GM12801 (cell line): Measurements from ENCODE around the gene METTL24.

Experiments used
- TF ChIP-seq, protein P1 (sequence below): IDR thresholded peaks from one replicate; pipeline ENCODE4 v1.5.1; 2011; ENCODE audit warnings: control low read depth; ENCODE audit not compliant: insufficient read length; ENCODE audit errors: extremely low read depth

METTL24 gene

DNA sequence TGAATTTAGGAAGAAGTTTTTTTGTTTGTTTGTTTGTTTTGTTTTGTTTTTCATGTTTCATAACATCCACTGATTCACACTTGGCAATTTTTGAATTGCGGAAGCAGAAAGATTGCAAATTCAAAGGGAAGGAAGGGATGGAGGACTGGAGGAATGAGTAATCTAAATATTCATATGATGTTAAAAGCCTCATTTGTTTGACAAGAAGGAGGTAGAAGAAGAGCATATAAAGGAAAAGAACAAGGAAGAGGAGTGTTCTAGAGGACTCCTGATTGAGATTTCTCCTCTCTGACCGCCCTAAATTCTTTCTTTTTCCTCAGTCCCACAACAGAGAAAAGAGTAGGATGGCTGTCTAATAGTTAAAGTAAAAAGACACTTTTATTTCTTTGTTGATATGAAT lies 88.5 kb downstream of the METTL24 start:
- TF ChIP-seq, protein P1, sequence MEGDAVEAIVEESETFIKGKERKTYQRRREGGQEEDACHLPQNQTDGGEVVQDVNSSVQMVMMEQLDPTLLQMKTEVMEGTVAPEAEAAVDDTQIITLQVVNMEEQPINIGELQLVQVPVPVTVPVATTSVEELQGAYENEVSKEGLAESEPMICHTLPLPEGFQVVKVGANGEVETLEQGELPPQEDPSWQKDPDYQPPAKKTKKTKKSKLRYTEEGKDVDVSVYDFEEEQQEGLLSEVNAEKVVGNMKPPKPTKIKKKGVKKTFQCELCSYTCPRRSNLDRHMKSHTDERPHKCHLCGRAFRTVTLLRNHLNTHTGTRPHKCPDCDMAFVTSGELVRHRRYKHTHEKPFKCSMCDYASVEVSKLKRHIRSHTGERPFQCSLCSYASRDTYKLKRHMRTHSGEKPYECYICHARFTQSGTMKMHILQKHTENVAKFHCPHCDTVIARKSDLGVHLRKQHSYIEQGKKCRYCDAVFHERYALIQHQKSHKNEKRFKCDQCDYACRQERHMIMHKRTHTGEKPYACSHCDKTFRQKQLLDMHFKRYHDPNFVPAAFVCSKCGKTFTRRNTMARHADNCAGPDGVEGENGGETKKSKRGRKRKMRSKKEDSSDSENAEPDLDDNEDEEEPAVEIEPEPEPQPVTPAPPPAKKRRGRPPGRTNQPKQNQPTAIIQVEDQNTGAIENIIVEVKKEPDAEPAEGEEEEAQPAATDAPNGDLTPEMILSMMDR, result no peak

DNA sequence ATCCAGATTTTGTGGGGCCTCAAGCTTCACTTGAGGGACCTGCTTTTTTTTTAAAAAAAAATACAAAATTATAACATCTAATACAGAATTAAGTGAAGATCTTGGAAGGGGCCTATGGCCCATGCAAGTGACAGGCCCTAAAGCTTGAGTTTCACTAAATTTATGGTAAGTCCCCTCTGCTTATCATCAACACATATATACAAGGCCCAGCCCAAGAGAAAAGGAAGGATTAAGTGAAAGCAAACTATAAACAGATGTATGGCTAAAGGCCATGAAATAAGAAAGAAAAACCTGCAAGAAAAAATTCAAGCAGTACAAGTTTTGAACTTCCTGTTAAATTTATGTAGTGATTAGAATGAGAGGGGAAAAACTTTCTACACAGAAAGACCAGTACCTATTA lies 91.2 kb downstream of the METTL24 start:
- TF ChIP-seq, protein P1, result no peak

DNA sequence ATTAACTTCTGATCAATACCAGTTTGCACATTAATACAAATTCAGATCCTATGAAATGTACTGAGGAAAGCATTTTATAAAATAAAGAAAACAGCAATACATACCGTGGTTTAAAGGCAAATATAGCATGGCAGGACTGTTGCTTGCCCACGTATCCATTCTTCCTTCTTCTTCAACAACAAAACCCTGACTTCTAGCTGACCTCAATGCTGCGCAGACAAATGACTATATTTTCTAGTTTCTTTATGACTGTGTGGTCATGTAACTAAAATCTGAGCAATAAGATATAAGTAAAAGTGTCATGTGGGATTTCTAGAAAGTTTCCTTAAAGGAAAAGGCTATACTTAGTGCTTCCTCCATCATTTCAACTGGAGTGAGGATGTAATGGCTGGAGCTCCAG lies 92.9 kb downstream of the METTL24 start:
- TF ChIP-seq, protein P1, result no peak

DNA sequence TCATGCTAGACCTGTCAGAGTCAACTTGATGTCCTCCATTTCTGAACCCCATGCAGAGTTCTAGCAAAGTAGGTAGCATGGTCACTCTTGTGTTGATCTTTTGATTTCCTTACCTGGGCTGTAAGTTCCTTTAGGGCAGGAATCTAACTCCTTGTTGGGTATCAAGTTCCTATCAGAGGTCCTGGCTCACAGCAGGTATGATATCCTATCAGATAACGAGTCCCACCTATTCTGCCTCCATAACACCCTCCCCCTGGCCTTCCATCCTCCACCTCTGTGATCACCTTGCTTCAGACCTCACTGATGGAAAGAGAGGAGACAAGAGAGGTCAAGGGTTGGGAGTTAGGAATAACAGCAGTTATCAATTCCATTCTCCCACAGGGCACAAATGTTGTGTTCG lies 101.8 kb downstream of the METTL24 start:
- TF ChIP-seq, protein P1, result no peak

DNA sequence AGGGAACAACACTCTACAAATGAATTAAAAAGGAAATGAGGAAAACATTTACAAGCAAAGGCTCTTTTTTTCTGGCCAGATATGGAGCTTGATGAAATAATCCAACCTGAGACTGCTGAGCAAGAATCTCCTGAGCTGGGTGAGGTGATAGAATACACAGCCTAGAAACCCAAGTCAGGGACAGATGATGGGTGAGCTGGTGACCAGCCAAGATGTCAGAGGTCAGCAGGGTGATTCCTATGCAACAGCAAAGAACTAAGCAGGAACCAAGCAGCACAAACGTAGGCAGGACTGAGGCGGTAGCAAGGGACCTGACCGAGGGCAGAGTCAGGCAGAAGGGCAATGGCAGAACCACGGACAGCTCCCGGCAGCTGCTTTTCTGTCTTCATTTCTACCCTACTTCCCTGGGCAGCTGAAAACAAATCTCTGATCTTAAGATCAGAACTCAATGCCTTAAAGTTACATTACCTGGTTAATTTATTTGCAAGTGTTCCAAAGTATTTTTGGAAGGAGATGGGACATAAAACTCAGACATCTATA lies 102.9 kb downstream of the METTL24 start:
- TF ChIP-seq, protein P1, result no peak

DNA sequence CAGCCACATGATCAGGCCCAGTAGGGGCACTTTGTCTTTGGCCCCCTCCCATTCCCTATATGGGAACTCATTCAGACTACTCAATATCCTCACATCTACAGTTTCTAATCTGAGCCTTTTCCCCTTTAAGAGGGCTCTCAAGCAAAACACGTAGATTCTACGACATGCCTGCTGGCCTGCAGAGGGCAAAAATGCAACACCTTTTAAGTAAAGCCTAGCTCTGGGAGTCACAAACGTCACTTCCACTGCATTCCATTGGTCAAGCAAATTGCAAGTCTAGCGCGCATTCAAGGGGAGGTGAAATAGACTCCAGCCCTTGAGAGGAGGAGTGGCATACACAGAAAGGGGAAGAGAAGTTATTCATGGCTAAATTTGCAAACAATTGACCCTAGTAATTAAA lies 107.3 kb downstream of the METTL24 start:
- TF ChIP-seq, protein P1, result no peak

DNA sequence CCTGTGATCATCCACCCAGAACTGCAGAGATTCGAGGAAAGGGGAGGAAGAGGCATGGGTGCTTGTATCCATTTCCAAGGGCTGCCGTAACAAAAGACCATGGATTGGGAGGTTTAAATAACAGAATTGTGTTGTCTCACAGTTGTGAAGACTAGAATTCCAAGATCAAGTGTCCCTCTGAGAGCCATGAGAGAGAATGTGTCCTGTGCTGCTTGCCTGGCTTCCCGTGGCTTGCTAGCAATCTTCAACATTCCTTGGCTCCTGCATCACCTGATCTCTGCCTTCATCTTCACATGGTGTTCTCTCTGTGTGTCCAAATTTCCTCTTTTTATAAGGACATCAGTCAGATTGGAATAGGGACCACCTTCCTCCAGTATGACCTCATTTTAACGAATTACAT lies 108.1 kb downstream of the METTL24 start:
- TF ChIP-seq, protein P1, result no peak
